HG02852 (cell line): ENCODE data around the gene FAM83F.

ENCODE experiments used
- ATAC-seq: cut with Tn5 transposase; IDR thresholded peaks from one replicate; pipeline ENCODE4 v1.9.1; 2021; ENCODE audit warnings: mild to moderate bottlenecking, moderate library complexity; ENCODE audit not compliant: unreplicated experiment

The FAM83F gene

GRCh38 chr22:40031766-40032470, 37.2 kb downstream of the FAM83F start:
- ATAC-seq, result no peak

GRCh38 chr22:40033586-40034380, 39.0 kb downstream of the FAM83F start:
- no peak for ATAC-seq

- no peak for ATAC-seq
Observed at GRCh38 chr22:40035351-40035750, 40.6 kb downstream of the FAM83F start.

GRCh38 chr22:40036126-40036525, 41.4 kb downstream of the FAM83F start:
- ATAC-seq, result no peak

- ATAC-seq, result no peak
Observed at GRCh38 chr22:40036591-40037225, 42.0 kb downstream of the FAM83F start.

GRCh38 chr22:40037320-40037719, 42.6 kb downstream of the FAM83F start:
- no peak for ATAC-seq

- no peak for ATAC-seq
Observed at GRCh38 chr22:40039482-40040115, 44.8 kb downstream of the FAM83F start.

GRCh38 chr22:40040927-40041326, 46.2 kb downstream of the FAM83F start:
- ATAC-seq, result no peak

GRCh38 chr22:40041366-40042137, 46.8 kb downstream of the FAM83F start:
- ATAC-seq, result no peak

GRCh38 chr22:40042312-40042711, 47.6 kb downstream of the FAM83F start:
- no peak for ATAC-seq

- no peak for ATAC-seq
Observed at GRCh38 chr22:40043081-40043480, 48.3 kb downstream of the FAM83F start.

GRCh38 chr22:40043793-40044101, 49.0 kb downstream of the FAM83F start:
- no peak for ATAC-seq

- peak; percentile 86 for ATAC-seq
Observed at GRCh38 chr22:40044102-40044869, 49.5 kb downstream of the FAM83F start.

- peak; percentile 15 for ATAC-seq
Observed at GRCh38 chr22:40044870-40045834, 50.4 kb downstream of the FAM83F start.

- ATAC-seq, result no peak
Observed at GRCh38 chr22:40046126-40046525, 51.4 kb downstream of the FAM83F start.

GRCh38 chr22:40050258-40050657, 55.5 kb downstream of the FAM83F start:
- ATAC-seq, result peak; percentile 72

GRCh38 chr22:40051322-40051721, 56.6 kb downstream of the FAM83F start:
- ATAC-seq, result no peak

- ATAC-seq, result no peak
Observed at GRCh38 chr22:40053460-40053859, 58.7 kb downstream of the FAM83F start.

- no peak for ATAC-seq
Observed at GRCh38 chr22:40054486-40054885, 59.7 kb downstream of the FAM83F start.
